HUES6 (cell line): ENCODE results near the gene MAPK10.

ENCODE experiments used
- H3K27ac ChIP-seq: 2 replicates; pipeline ENCODE4 v1.7.0; 2013; ENCODE audit warnings: low read depth, mild to moderate bottlenecking, low read length, inconsistent platforms
- H3K27me3 ChIP-seq: 2 replicates; pipeline ENCODE4 v1.6.1; 2013; ENCODE audit warnings: low read length; ENCODE audit not compliant: control insufficient read depth, insufficient read depth
- H3K36me3 ChIP-seq: 2 replicates; pipeline ENCODE4 v1.6.1; 2013; ENCODE audit warnings: low read length; ENCODE audit not compliant: control insufficient read depth, insufficient read depth
- H3K4me1 ChIP-seq: 2 replicates; pipeline ENCODE4 v1.6.1; 2013; ENCODE audit warnings: low read length; ENCODE audit not compliant: control insufficient read depth, insufficient read depth
- H3K4me3 ChIP-seq: 2 replicates; pipeline ENCODE4 v1.5.1; 2013; ENCODE audit warnings: low read depth, low read length
- H3K9ac ChIP-seq: one replicate; pipeline ENCODE4 v1.6.1; 2013; ENCODE audit warnings: mild to moderate bottlenecking, low read length
- H3K9me3 ChIP-seq: 2 replicates; pipeline ENCODE4 v1.6.1; 2013; ENCODE audit warnings: low read depth, low read length; ENCODE audit not compliant: control insufficient read depth, insufficient read depth

The MAPK10 gene

DNA sequence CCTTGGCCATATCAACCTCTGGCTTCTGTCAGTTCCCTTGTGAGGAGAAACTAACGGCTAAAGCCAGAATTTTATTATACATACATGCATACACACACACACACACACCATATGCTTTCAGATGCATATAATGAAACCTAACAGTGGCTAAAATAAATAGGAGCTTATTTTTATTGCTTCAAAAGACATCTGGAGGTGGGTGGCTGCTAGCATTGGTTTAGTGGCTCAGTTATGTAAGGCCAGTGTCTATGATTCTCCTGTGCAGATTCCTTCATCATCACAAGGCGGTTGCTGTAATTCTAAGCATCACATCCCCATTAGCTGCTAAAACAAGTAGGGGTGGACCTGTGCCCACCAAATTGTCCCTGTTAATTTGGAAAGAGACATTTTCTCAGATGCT, 110.8 kb downstream of the MAPK10 start:
- H3K9me3 ChIP-seq: peaks cover 2% of the 10 kb centered on the region; the same call in 1 of the 2 replicates
- no peak overlapping the region for H3K9ac ChIP-seq
- H3K27ac ChIP-seq: no peak overlapping the region
- H3K27me3 ChIP-seq: no peaks in the 10 kb centered on the region
- no peaks in the 10 kb centered on the region for H3K4me1 ChIP-seq
- no peaks in the 10 kb centered on the region for H3K36me3 ChIP-seq
- no peak overlapping the region for H3K4me3 ChIP-seq

DNA sequence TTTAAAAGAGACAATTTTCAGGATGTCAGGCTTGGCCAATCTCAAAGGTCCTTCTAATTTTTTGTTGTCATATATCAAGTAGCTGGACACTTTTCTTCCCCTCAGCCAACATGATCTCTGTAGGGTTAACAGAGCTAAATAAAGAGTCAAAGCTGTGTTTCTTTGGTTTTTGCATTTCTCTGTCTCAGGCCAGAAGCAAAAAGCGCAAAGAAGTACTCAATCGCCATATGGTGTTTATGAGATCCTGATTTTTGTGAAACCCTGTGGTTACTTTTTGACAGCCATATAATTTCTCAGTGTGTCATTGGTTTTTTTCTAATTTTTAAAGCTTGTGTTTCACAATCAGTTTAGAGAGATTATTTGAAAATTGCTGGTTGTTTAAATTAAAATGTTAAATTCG, 111.9 kb downstream of the MAPK10 start:
- H3K27ac ChIP-seq: no peak overlapping the region
- H3K9me3 ChIP-seq: peaks cover 2% of the 10 kb centered on the region; the same call in 1 of the 2 replicates
- H3K4me1 ChIP-seq: peaks cover 3% of the 10 kb centered on the region; the same call in 1 of the 2 replicates
- no peak overlapping the region for H3K4me3 ChIP-seq
- no peak overlapping the region for H3K9ac ChIP-seq
- H3K36me3 ChIP-seq: no peaks in the 10 kb centered on the region
- no peaks in the 10 kb centered on the region for H3K27me3 ChIP-seq

DNA sequence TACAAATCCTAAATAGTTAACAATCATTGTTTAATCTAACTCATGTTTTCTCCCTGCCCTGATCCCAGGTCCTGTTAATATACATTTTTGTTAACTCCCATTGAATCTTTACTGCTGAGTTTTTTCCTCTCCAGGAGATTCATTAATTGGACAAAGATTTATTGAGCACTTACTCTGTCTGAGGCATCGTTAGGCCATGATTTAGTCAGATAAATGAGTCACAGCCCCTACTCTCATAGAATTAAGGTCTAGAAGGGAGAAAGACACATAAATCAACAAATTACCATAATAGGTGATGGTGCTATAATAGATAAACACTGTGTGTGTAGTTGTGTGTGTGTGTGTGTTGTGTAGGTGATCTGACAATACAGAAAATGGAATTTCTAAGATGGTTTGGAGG, 112.5 kb downstream of the MAPK10 start:
- H3K4me3 ChIP-seq: no peak overlapping the region
- no peak overlapping the region for H3K27ac ChIP-seq
- H3K4me1 ChIP-seq: peaks cover 3% of the 10 kb centered on the region; the same call in 1 of the 2 replicates
- no peaks in the 10 kb centered on the region for H3K36me3 ChIP-seq
- no peaks in the 10 kb centered on the region for H3K27me3 ChIP-seq
- no peak overlapping the region for H3K9ac ChIP-seq
- H3K9me3 ChIP-seq: peaks cover 2% of the 10 kb centered on the region; the same call in 1 of the 2 replicates

DNA sequence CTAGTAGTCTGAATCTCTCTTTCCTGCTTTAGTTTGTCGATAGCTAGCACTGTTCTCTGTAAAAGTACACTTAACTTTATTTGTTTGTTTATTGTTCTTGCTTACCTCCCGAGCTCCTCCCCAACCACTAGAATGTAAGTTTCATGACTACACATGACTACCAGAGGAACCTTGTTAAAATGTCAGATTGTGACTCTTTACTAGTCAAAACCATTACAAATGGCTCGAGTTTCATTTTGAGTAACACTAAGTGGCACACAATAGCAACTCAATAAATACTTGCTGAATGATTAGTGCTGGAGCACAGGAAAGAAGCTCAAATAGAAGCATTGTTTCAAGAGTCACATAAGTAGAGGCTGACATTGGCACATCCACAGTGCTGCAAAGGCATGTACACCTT, 116.1 kb downstream of the MAPK10 start:
- no peaks in the 10 kb centered on the region for H3K27me3 ChIP-seq
- no peak overlapping the region for H3K9ac ChIP-seq
- H3K27ac ChIP-seq: no peak overlapping the region
- H3K4me1 ChIP-seq: peaks cover 3% of the 10 kb centered on the region; the same call in 1 of the 2 replicates
- H3K9me3 ChIP-seq: peaks cover 2% of the 10 kb centered on the region; the same call in 1 of the 2 replicates
- no peaks in the 10 kb centered on the region for H3K36me3 ChIP-seq
- no peak overlapping the region for H3K4me3 ChIP-seq

DNA sequence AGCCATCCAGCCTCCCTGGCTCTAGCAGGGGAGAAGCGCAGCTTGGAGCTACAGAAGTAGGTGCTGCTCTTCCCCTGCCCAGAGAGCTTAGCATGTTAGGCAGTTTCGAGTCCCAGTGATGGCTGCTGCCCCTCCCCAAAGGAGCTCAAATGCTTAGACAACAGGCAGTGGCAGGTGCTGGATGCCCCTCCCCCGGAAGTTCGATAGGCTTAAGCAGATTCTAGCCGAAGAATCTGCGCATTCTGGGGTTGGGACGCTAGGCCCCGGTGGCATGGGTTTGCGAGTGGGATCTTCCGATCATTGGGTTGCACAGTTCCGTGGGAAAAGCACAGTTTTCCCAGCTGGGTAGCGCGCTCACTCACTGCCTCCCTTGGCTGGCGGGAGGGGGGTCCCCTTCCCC, 117.2 kb downstream of the MAPK10 start:
- no peak overlapping the region for H3K27ac ChIP-seq
- H3K27me3 ChIP-seq: no peaks in the 10 kb centered on the region
- peaks cover 3% of the 10 kb centered on the region; the same call in 1 of the 2 replicates for H3K4me1 ChIP-seq
- no peak overlapping the region for H3K4me3 ChIP-seq
- peaks cover 5% of the 10 kb centered on the region; the same call in 1 of the 2 replicates for H3K9me3 ChIP-seq
- H3K36me3 ChIP-seq: no peaks in the 10 kb centered on the region
- H3K9ac ChIP-seq: no peak overlapping the region

DNA sequence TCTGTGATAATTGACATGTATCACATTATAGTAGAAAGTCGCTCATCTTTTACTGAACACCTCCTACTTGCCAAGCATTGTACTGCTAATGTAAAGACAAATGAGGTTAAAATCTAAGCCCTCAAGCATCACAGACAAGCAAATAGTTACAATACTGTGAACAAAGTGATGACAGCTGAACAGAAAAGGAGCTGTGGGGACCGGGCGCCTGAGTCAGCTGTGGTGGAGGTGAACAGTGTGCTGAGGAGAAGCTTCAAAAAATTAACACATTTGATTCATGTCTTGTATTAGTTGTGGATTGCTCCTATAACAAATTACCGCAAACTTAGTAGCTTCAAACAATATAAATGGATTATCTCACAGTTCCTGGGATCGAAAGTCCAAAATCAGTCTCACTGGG, 124.3 kb downstream of the MAPK10 start:
- Histone ChIP-seq H3K9me3 (0 out of 2 replicates have a peak, but pooled peaks cover 3% of the 10 kb centered on the region), H3K9ac (no peak overlapping the region), H3K27me3 (no peaks in the 10 kb centered on the region), H3K4me1 (peaks cover 9% of the 10 kb centered on the region), H3K27ac (no peak overlapping the region), H3K36me3 (no peaks in the 10 kb centered on the region), H3K4me3 (no peak overlapping the region)

DNA sequence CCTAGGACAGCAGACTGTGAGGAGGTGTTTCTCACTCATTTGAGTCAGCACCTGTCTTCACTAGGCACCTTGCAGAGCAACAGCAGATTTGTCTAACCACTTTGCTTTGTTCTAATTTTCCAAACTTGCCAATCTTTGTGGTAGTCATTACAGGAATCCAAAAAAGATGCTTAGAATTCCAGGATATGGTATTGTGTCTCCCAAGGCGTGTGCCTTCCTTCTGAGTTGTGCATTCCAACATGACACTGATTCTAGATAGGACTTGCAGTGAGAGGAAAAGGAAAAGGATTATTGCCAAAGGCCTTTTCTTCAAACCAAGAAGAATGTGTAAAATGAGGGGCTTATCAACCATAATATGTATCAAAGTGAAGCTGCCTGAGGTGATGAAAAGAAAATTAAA, 126.2 kb downstream of the MAPK10 start:
- 0 out of 2 replicates have a peak, but pooled peaks cover 3% of the 10 kb centered on the region for H3K9me3 ChIP-seq
- H3K4me1 ChIP-seq: peaks cover 9% of the 10 kb centered on the region
- H3K9ac ChIP-seq: no peak overlapping the region
- no peaks in the 10 kb centered on the region for H3K36me3 ChIP-seq
- H3K27ac ChIP-seq: no peak overlapping the region
- no peaks in the 10 kb centered on the region for H3K27me3 ChIP-seq
- no peak overlapping the region for H3K4me3 ChIP-seq

DNA sequence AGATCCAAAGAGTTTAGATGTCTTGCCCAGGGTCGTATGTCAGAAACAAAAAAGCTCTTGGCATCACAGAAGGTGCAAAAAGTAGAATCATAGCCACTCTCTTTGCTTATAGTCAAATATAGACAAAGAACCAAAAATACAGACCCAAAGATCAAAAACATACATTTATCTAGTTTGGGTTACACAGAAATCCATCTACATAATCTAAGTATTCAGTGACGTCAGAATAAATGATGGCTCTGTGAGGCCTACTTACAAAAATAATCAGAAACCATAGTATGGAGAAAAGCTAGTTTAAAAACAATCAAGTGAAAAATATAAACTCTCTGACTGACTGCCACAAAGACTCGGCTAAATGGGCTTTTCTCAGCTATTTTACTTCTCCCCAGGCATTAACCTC, 126.8 kb downstream of the MAPK10 start:
- H3K4me1 ChIP-seq: peaks cover 9% of the 10 kb centered on the region
- no peak overlapping the region for H3K9ac ChIP-seq
- no peaks in the 10 kb centered on the region for H3K36me3 ChIP-seq
- H3K27ac ChIP-seq: no peak overlapping the region
- H3K9me3 ChIP-seq: 0 out of 2 replicates have a peak, but pooled peaks cover 3% of the 10 kb centered on the region
- no peak overlapping the region for H3K4me3 ChIP-seq
- H3K27me3 ChIP-seq: no peaks in the 10 kb centered on the region

DNA sequence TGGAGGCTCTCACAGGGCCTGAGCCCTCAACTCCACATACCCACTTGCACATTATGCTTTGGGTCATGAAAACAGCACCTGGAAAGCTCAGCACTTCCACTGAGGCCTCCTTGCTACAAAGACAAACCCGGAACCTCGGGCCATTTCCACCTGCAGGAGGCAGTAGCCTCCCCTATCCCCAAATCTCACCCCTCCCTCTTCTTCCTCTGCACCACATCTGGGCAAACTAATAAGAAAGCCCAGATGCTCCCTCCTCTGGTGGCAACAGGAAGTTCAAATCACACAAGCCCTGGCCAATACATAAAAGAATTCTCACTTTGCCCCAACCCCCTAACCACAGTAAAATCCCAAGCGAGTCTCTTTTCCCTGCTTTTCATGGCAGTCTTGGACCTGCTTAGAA, 136.4 kb downstream of the MAPK10 start:
- no peak overlapping the region for H3K9ac ChIP-seq
- H3K9me3 ChIP-seq: peaks cover 2% of the 10 kb centered on the region; the same call in 1 of the 2 replicates
- H3K36me3 ChIP-seq: no peaks in the 10 kb centered on the region
- H3K4me3 ChIP-seq: no peak overlapping the region
- no peak overlapping the region for H3K27ac ChIP-seq
- H3K27me3 ChIP-seq: no peaks in the 10 kb centered on the region
- H3K4me1 ChIP-seq: peaks cover 4% of the 10 kb centered on the region

DNA sequence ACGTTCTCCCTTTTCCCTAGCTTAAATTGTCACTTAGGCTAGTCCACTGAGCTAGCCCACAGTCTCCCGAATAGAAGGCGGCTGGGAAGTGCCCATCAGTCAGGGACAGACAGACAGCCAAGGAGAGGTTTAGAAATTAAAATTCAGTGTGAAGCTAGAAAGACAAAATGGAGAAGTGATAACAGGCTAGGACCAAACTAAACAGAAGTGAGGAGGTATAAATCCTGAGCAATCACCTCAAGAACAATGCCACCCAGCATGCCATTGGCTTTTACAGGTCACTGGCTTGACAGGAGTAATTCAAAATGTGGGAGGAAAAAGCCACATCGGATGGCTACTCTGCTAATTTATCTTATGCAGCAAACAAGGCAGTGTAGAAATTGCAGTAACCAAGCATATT, 138.9 kb downstream of the MAPK10 start:
- no peak overlapping the region for H3K4me3 ChIP-seq
- no peaks in the 10 kb centered on the region for H3K27me3 ChIP-seq
- H3K9ac ChIP-seq: no peak overlapping the region
- H3K27ac ChIP-seq: no peak overlapping the region
- H3K36me3 ChIP-seq: no peaks in the 10 kb centered on the region
- H3K9me3 ChIP-seq: peaks cover 2% of the 10 kb centered on the region; the same call in 1 of the 2 replicates
- peaks cover 4% of the 10 kb centered on the region for H3K4me1 ChIP-seq

DNA sequence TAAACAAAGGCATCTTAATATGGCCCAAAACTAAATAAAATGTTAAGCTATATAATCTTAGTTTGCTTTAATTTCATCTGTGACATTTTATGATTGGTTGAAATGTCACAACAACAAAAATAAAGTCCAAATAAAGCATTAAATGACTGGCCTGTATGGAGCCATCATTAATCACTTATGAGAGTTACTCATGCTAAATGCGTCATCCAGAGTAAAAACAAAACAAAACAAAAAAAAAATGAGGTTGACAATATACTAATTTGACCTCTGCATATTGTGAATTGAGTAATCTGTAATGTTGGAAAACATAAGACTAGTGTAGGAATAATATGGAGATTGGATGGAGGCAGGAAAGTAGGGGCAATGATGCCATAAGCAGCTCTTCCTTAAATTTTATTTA, 139.7 kb downstream of the MAPK10 start:
- Histone ChIP-seq H3K4me1 (peaks cover 4% of the 10 kb centered on the region), H3K4me3 (no peak overlapping the region), H3K27ac (no peak overlapping the region)

More for the DNA sequence above, 139.7 kb downstream of the MAPK10 start:
- H3K36me3 ChIP-seq: no peaks in the 10 kb centered on the region
- no peaks in the 10 kb centered on the region for H3K27me3 ChIP-seq
- no peak overlapping the region for H3K9ac ChIP-seq
- peaks cover 2% of the 10 kb centered on the region; the same call in 1 of the 2 replicates for H3K9me3 ChIP-seq
